ENCODE measurements around the gene ADAMTS12. TPM values are rescaled to one million over a fixed set of nuclear protein-coding genes. Genes with fewer than 3 reads are reported as not detected.

Gene ADAMTS12
- total RNA-seq, 1 experiment from 2014 or later = 0.05 TPM

GRCh38 chr5:33725806-33726205, 166.0 kb downstream of the ADAMTS12 start:
- Histone ChIP-seq H4K20me1 (ENCODE audit: insufficient read depth) (no peaks in the 10 kb centered on the region; the same call in 1 of the 2 replicates), H3K4me1 (ENCODE audit: control insufficient read depth in 1 of 2, insufficient read depth in 2 of 2, low read length in 2 of 2) (no peaks in the 10 kb centered on the region), H3K27ac (ENCODE audit: low read depth, low read length) (no peak overlapping the region), H3K27me3 (ENCODE audit: insufficient read depth, low read length) (peaks cover 19% of the 10 kb centered on the region), H3K9ac (ENCODE audit: low read length) (no peak overlapping the region), H3K36me3 (ENCODE audit: control insufficient read depth in 1 of 2, insufficient read depth in 2 of 2, low read length in 2 of 2) (no peaks in the 10 kb centered on the region), H3K9me2 (ENCODE audit: insufficient read depth) (no peaks in the 10 kb centered on the region), H3K79me2 (ENCODE audit: insufficient read depth, low read length) (no peaks in the 10 kb centered on the region), H3K9me3 (ENCODE audit: control insufficient read depth in 1 of 2, insufficient read depth in 1 of 2, low read depth in 1 of 2, low read length in 2 of 2) (no peaks in the 10 kb centered on the region), H2AFZ (ENCODE audit: low read depth, low read length, poor library complexity, severe bottlenecking) (no peak overlapping the region), H3K4me2 (ENCODE audit: low read length) (no peak overlapping the region), H3K4me3 (replicated peaks in 1 of 2; ENCODE audit: low read depth in 1 of 2, low read length in 2 of 2) (no peak overlapping the region)
- TF ChIP-seq CTCF (IDR thresholded peaks at IDR 0.05 in 2 of 3, conservative IDR thresholded peaks at IDR 0.05 in 1 of 3; ENCODE audit: borderline replicate concordance in 1 of 3, insufficient read depth in 1 of 3, low read depth in 2 of 3, low read length in 2 of 3) = no peak
- TF ChIP-seq RAD21 (IDR thresholded peaks at IDR 0.05; ENCODE audit: low read depth) = no peak
- TF ChIP-seq POLR2A (IDR thresholded peaks at IDR 0.05; ENCODE audit: borderline replicate concordance, extremely low read depth, insufficient read depth, insufficient read length) = no peak
- no peak for TF ChIP-seq EGR1 (IDR thresholded peaks at IDR 0.05; ENCODE audit: low read depth)
- TF ChIP-seq REST (IDR thresholded peaks at IDR 0.05; ENCODE audit: low read depth) = no peak
- TF ChIP-seq SRF (IDR thresholded peaks at IDR 0.05; ENCODE audit: low read depth) = no peak
- no peak for TF ChIP-seq SIN3A (IDR thresholded peaks at IDR 0.05; ENCODE audit: low read depth)
- no peak for TF ChIP-seq JUND (IDR thresholded peaks at IDR 0.05)
- no peak for TF ChIP-seq EZH2phosphoT487 (IDR thresholded peaks at IDR 0.05; ENCODE audit: borderline replicate concordance)
- TF ChIP-seq TCF7L2 (IDR thresholded peaks at IDR 0.05; ENCODE audit: borderline replicate concordance, extremely low read depth, insufficient read depth, insufficient read length) = no peak
- no TSS peak for BruUV-seq (replicated peaks)
- CTCF ChIA-PET = no interaction called here
- RAD21 ChIA-PET (ENCODE audit: low non-redundant PET in 1 of 2, low total read pairs in 2 of 2, uncharacterized antibody in 2 of 2, unreplicated experiment in 2 of 2) = no interaction called here
- intact Hi-C loops (cut with micrococcal nuclease) = no loop called here
- ATAC-seq = no peak
- POLR2A ChIA-PET = no interaction called here
- DNase-seq (ENCODE audit: low read depth, low spot score) = no peak

All from HCT116 (cell line).